Spleen (tissue), 7 donors: ENCODE measurements around the gene ZNF397.

ENCODE experiments used
- POLR2A ChIP-seq, 3 donors: fragments of 450-650 bp; IDR thresholded peaks; one replicate each; pipeline ENCODE4 v1.5.1; 2017; ENCODE audit warnings: antibody characterized with exemption in 3 of 3, mild to moderate bottlenecking in 1 of 3
- POLR2AphosphoS5 ChIP-seq, 3 donors: sonication (generic); formaldehyde crosslinking; IDR thresholded peaks; one replicate each; pipeline ENCODE4 v1.5.1; 2017; ENCODE audit warnings: antibody characterized with exemption in 3 of 3
- TF ChIP-seq, protein P1 (sequence below), 11 experiments: fragments of 200-600 bp in 7 of 11; fragments of 450-650 bp in 4 of 11; sonication (generic) in 4 of 11; IDR thresholded peaks in 8 of 11; conservative IDR thresholded peaks in 3 of 11; 1 replicate in 7 of 11; 2 replicates in 4 of 11; pipeline versions ENCODE4 v1.4.0 to v1.8.0; 2016 to 2021; ENCODE audit warnings: antibody characterized with exemption in 11 of 11, inconsistent platforms in 4 of 11, mild to moderate bottlenecking in 1 of 11
- donor health status: DM: no; HTN: no; CAD: no; lungs with moderate emphysema.
- donor health status: DM: no; HTN: no; CAD: no.
- donor health status: DM: no; HTN: no; CAD: no.

DNA sequence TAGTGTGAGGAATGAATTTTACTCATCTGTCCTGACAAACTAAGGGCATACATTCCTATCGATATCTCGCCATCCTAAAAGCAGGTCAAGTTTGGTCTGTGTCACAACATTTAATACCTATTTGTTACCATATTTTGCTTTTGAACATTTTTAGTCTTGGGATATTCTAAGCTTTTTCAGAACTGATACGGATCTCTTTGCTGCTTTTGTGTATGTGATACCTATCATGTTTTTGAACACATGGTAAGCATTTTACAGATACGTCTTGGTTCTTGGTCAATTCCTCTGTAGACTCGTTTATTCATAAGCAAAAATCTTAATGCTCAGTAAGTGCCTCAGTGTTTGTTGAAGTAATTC lies 592 bp downstream of the ZNF397 start:
- TF ChIP-seq, protein P1, sequence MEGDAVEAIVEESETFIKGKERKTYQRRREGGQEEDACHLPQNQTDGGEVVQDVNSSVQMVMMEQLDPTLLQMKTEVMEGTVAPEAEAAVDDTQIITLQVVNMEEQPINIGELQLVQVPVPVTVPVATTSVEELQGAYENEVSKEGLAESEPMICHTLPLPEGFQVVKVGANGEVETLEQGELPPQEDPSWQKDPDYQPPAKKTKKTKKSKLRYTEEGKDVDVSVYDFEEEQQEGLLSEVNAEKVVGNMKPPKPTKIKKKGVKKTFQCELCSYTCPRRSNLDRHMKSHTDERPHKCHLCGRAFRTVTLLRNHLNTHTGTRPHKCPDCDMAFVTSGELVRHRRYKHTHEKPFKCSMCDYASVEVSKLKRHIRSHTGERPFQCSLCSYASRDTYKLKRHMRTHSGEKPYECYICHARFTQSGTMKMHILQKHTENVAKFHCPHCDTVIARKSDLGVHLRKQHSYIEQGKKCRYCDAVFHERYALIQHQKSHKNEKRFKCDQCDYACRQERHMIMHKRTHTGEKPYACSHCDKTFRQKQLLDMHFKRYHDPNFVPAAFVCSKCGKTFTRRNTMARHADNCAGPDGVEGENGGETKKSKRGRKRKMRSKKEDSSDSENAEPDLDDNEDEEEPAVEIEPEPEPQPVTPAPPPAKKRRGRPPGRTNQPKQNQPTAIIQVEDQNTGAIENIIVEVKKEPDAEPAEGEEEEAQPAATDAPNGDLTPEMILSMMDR (IDR thresholded peaks at IDR 0.05 in 8 of 11, conservative IDR thresholded peaks at IDR 0.05 in 3 of 11), result no peak
- TF ChIP-seq POLR2A (IDR thresholded peaks at IDR 0.05) (no peak), POLR2AphosphoS5 (IDR thresholded peaks at IDR 0.05) (no peak)
